K562 (cell line): Measurements from ENCODE around the gene RAP1GAP2. TPM values are rescaled to one million over a fixed set of nuclear protein-coding genes. Genes with fewer than 3 reads are reported as not detected.

Experiments
- BDP1 ChIP-seq: IDR thresholded peaks from 3 replicates; pipeline ENCODE4 v1.6.1; 2011; ENCODE audit not compliant: insufficient read length, insufficient read depth
- CBFA2T2 ChIP-seq: fragments of 450-650 bp; conservative IDR thresholded peaks from 2 replicates; pipeline ENCODE4 v1.6.1; 2017; ENCODE audit warnings: mild to moderate bottlenecking
- ETS2 ChIP-seq: IDR thresholded peaks from 2 replicates; pipeline ENCODE4 v1.6.1; 2016; ENCODE audit warnings: borderline replicate concordance, missing genetic modification characterization, mild to moderate bottlenecking, moderate library complexity, missing compliant biosample characterization; ENCODE audit not compliant: poor library complexity, severe bottlenecking
- HDAC1 ChIP-seq, 2 experiments: fragments of 450-650 bp; IDR thresholded peaks; 2 replicates each; pipeline ENCODE4 v1.6.1; 2016 to 2017; ENCODE audit warnings: inconsistent platforms in 1 of 2, mild to moderate bottlenecking in 1 of 2, moderate library complexity in 1 of 2
- HDAC2 ChIP-seq: fragments of 450-650 bp; IDR thresholded peaks from 2 replicates; pipeline ENCODE4 v1.6.1; 2016; ENCODE audit warnings: mild to moderate bottlenecking
- HNRNPL ChIP-seq: fragments of 200-400 bp; formaldehyde crosslinking; IDR thresholded peaks from 2 replicates; pipeline ENCODE4 v1.6.1; 2017; ENCODE audit warnings: low read depth, mild to moderate bottlenecking, low read length
- IFI16 ChIP-seq: fragments of 250-450 bp; sonication (Bioruptor Pico); IDR thresholded peaks from 2 replicates; pipeline ENCODE4 v2.1.2; 2022; ENCODE audit warnings: mild to moderate bottlenecking, inconsistent platforms
- KDM5B ChIP-seq: fragments of 200-600 bp; sonication (generic); IDR thresholded peaks from 2 replicates; pipeline ENCODE4 v1.6.1; 2012; ENCODE audit warnings: low read depth, mild to moderate bottlenecking, moderate library complexity, low read length, control low read depth, inconsistent platforms; ENCODE audit not compliant: insufficient replicate concordance
- LCOR ChIP-seq: sonication (generic); formaldehyde crosslinking; IDR thresholded peaks from 2 replicates; pipeline ENCODE4 v1.8.0; 2022; ENCODE audit warnings: mild to moderate bottlenecking, missing genetic modification reagents
- MAZ ChIP-seq, 2 experiments: fragments of 450-650 bp in 1 of 2; sonication (generic) in 1 of 2; formaldehyde crosslinking; IDR thresholded peaks in 1 of 2; conservative IDR thresholded peaks in 1 of 2; 2 replicates each; pipeline versions ENCODE4 v1.4.0 to v1.5.0; 2020; ENCODE audit warnings: mild to moderate bottlenecking in 1 of 2, missing genetic modification reagents in 1 of 2
- NFRKB ChIP-seq: fragments of 450-650 bp; IDR thresholded peaks from 2 replicates; pipeline ENCODE4 v1.6.1; 2016; ENCODE audit warnings: low read depth
- ZNF184 ChIP-seq: sonication (generic); formaldehyde crosslinking; IDR thresholded peaks from 2 replicates; pipeline ENCODE4 v1.5.0; 2020; ENCODE audit warnings: missing genetic modification reagents
- ZNF23 ChIP-seq: fragments of 250-450 bp; sonication (Bioruptor Pico); IDR thresholded peaks from 2 replicates; pipeline ENCODE4 v1.4.0; 2020; ENCODE audit warnings: mild to moderate bottlenecking
- ZNF778 ChIP-seq: fragments of 450-650 bp; formaldehyde crosslinking; IDR thresholded peaks from 2 replicates; pipeline ENCODE4 v1.4.0; 2020; ENCODE audit warnings: mild to moderate bottlenecking, moderate library complexity
- ZNF830 ChIP-seq: fragments of 250-450 bp; sonication (Bioruptor Pico); IDR thresholded peaks from 2 replicates; pipeline ENCODE4 v1.5.0; 2021; ENCODE audit warnings: mild to moderate bottlenecking
- polyA plus RNA-seq, 8 experiments: library from polyadenylated mRNA; depleted of rRNA in 4 of 8; stranded (reverse) in 5 of 8; unstranded in 3 of 8; fragments of >200 nt; fragmentation: Nextera tagmentation in 2 of 8; fragmentation: Illumina TruSeq in 1 of 8; extraction: Ambion mirVana in 2 of 8; extraction: Trizol in 1 of 8; gene quantifications; 2 replicates each; pipeline versions ENCODE4 v1.2.1 to v1.2.3, GENCODE V29; 2011 to 2014; ENCODE audit warnings: inconsistent platforms in 1 of 8, missing spikeins in 1 of 8
- total RNA-seq, 7 experiments: library from RNA; depleted of rRNA in 6 of 7; stranded (reverse); fragments of >200 nt in 6 of 7; fragmentation: Illumina TruSeq in 2 of 7; extraction: Trizol in 2 of 7; gene quantifications; 2 replicates each; pipeline versions ENCODE4 v1.2.1 to v1.2.3, GENCODE V29; 2011 to 2021; ENCODE audit warnings: low replicate concordance in 1 of 7
- TF ChIP-seq, protein P1 (sequence below): sonication (generic); formaldehyde crosslinking; IDR thresholded peaks from 2 replicates; pipeline ENCODE4 v1.8.0; 2023; ENCODE audit warnings: mild to moderate bottlenecking, missing genetic modification reagents
- TF ChIP-seq, protein P2 (sequence below): fragments of 200-800 bp; sonication (Bioruptor generic); IDR thresholded peaks from 2 replicates; pipeline ENCODE4 v1.6.1; 2017; ENCODE audit warnings: missing genetic modification characterization, missing compliant biosample characterization
- TF ChIP-seq, protein P3 (sequence below), 3 experiments: IDR thresholded peaks in 2 of 3; conservative IDR thresholded peaks in 1 of 3; 2 replicates each; pipeline ENCODE4 v1.5.1; 2011 to 2012; ENCODE audit warnings: low read length in 3 of 3, mild to moderate bottlenecking in 3 of 3, control low read depth in 2 of 3, improper control_type of control experiment in 1 of 3, inconsistent platforms in 1 of 3, low read depth in 1 of 3, mixed read lengths in 1 of 3, moderate library complexity in 1 of 3; ENCODE audit not compliant: insufficient read depth in 2 of 3
- TF ChIP-seq, protein P4 (sequence below), 2 experiments: IDR thresholded peaks; 2 replicates each; pipeline ENCODE4 v1.6.1; 2011; ENCODE audit warnings: borderline replicate concordance in 1 of 2, control low read depth in 1 of 2, low read depth in 1 of 2, low read length in 1 of 2, mild to moderate bottlenecking in 1 of 2, mixed read lengths in 1 of 2, moderate library complexity in 1 of 2; ENCODE audit not compliant: insufficient read depth in 1 of 2, insufficient read length in 1 of 2, poor library complexity in 1 of 2, severe bottlenecking in 1 of 2; ENCODE audit errors: extremely low read depth in 1 of 2

RAP1GAP2 gene
- total and polyA plus RNA-seq, 9 of the 15 experiments (the other 6 are each of a cell fraction or from before 2014, with no cell fraction given), result 0.01 to 1.3 (median 0.42) TPM; not detected in 1

DNA sequence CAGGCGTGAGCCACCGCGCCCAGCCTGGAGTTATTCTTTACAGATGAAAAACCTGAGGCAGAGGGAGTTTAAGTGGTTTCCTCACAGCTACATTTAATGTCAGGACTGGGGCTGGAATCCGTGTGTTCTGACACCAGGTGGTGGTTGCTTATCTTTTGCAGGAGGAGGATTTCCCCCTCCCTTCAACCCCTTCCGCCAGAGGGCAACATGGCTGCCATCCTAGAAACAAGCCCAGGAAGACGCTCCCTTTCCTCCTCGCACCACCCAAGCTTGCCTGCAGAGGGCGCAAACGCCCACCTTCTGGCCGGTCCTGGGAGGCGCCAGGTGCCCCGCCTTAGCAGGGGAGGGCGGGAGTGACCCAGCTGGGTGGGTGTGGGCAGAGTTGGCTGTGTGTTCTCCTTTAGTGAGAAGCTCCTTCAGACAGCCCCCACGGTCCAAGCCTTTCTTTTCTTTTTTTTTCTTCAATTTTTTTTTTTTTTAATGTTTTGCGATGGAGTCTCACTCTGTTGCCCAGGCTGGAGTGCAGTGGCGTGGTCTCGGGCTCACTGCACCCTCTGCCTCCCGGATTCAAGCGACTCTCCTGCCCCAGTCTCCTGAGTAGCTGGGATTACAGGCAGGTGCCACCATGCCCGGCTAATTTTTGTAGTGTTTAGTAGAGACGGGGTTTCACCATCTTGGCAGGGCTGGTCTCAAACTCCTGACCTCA is 9.9 kb upstream of the RAP1GAP2 start (continued):
- TF ChIP-seq, protein P1, sequence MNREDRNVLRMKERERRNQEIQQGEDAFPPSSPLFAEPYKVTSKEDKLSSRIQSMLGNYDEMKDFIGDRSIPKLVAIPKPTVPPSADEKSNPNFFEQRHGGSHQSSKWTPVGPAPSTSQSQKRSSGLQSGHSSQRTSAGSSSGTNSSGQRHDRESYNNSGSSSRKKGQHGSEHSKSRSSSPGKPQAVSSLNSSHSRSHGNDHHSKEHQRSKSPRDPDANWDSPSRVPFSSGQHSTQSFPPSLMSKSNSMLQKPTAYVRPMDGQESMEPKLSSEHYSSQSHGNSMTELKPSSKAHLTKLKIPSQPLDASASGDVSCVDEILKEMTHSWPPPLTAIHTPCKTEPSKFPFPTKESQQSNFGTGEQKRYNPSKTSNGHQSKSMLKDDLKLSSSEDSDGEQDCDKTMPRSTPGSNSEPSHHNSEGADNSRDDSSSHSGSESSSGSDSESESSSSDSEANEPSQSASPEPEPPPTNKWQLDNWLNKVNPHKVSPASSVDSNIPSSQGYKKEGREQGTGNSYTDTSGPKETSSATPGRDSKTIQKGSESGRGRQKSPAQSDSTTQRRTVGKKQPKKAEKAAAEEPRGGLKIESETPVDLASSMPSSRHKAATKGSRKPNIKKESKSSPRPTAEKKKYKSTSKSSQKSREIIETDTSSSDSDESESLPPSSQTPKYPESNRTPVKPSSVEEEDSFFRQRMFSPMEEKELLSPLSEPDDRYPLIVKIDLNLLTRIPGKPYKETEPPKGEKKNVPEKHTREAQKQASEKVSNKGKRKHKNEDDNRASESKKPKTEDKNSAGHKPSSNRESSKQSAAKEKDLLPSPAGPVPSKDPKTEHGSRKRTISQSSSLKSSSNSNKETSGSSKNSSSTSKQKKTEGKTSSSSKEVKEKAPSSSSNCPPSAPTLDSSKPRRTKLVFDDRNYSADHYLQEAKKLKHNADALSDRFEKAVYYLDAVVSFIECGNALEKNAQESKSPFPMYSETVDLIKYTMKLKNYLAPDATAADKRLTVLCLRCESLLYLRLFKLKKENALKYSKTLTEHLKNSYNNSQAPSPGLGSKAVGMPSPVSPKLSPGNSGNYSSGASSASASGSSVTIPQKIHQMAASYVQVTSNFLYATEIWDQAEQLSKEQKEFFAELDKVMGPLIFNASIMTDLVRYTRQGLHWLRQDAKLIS (CRISPR knock-in tag), result no peak
- TF ChIP-seq ZNF778 (CRISPR knock-in tag) (no peak), ZNF830 (CRISPR knock-in tag) (no peak), IFI16 (CRISPR knock-in tag) (no peak), HDAC1 (IDR thresholded peaks at IDR 0.05) (0 out of 4 replicates have a peak, but pooled peaks of 1 of the 2 experiments have one; percentile 40), KDM5B (no peak), HDAC2 (no peak), NFRKB (no peak), BDP1 (no peak), ETS2 (no peak), ZNF184 (no peak), ZNF23 (no peak), HNRNPL (no peak), MAZ (CRISPR knock-in tag; conservative IDR thresholded peaks at IDR 0.05 in 1 of 2, IDR thresholded peaks at IDR 0.05 in 1 of 2) (peak; percentile 77 to 92; a peak in 3 of 4 replicates), LCOR (CRISPR knock-in tag) (no peak), CBFA2T2 (no peak)
- TF ChIP-seq, protein P2, sequence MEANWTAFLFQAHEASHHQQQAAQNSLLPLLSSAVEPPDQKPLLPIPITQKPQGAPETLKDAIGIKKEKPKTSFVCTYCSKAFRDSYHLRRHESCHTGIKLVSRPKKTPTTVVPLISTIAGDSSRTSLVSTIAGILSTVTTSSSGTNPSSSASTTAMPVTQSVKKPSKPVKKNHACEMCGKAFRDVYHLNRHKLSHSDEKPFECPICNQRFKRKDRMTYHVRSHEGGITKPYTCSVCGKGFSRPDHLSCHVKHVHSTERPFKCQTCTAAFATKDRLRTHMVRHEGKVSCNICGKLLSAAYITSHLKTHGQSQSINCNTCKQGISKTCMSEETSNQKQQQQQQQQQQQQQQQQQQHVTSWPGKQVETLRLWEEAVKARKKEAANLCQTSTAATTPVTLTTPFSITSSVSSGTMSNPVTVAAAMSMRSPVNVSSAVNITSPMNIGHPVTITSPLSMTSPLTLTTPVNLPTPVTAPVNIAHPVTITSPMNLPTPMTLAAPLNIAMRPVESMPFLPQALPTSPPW (CRISPR knock-in tag), result peak; percentile 90
- TF ChIP-seq, protein P3, sequence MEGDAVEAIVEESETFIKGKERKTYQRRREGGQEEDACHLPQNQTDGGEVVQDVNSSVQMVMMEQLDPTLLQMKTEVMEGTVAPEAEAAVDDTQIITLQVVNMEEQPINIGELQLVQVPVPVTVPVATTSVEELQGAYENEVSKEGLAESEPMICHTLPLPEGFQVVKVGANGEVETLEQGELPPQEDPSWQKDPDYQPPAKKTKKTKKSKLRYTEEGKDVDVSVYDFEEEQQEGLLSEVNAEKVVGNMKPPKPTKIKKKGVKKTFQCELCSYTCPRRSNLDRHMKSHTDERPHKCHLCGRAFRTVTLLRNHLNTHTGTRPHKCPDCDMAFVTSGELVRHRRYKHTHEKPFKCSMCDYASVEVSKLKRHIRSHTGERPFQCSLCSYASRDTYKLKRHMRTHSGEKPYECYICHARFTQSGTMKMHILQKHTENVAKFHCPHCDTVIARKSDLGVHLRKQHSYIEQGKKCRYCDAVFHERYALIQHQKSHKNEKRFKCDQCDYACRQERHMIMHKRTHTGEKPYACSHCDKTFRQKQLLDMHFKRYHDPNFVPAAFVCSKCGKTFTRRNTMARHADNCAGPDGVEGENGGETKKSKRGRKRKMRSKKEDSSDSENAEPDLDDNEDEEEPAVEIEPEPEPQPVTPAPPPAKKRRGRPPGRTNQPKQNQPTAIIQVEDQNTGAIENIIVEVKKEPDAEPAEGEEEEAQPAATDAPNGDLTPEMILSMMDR (IDR thresholded peaks at IDR 0.05 in 2 of 3, conservative IDR thresholded peaks at IDR 0.05 in 1 of 3; ENCODE audit: insufficient read depth in 2 of 3, low read depth in 1 of 3, low read length in 3 of 3), result peak; percentile 83 to 94 (median 88)
- TF ChIP-seq, protein P4, sequence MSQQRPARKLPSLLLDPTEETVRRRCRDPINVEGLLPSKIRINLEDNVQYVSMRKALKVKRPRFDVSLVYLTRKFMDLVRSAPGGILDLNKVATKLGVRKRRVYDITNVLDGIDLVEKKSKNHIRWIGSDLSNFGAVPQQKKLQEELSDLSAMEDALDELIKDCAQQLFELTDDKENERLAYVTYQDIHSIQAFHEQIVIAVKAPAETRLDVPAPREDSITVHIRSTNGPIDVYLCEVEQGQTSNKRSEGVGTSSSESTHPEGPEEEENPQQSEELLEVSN (IDR thresholded peaks at IDR 0.05; ENCODE audit: borderline replicate concordance in 1 of 2, extremely low read depth in 1 of 2, insufficient read depth in 1 of 2, insufficient read length in 1 of 2, low read depth in 1 of 2, low read length in 1 of 2, poor library complexity in 1 of 2, severe bottlenecking in 1 of 2), result peak in 1 of 2 experiments; percentile 10
